Peyer's patch (tissue), 4 donors: ENCODE measurements around the gene ASCL2.

Experiments
- CTCF ChIP-seq, 6 experiments: fragments of 450-650 bp in 4 of 6; fragments of 200-600 bp in 2 of 6; sonication (generic) in 1 of 6; IDR thresholded peaks; one replicate each; pipeline ENCODE4 v1.5.1; 2017 to 2019; ENCODE audit warnings: antibody characterized with exemption in 6 of 6, mild to moderate bottlenecking in 3 of 6, moderate library complexity in 1 of 6
- POLR2A ChIP-seq, 2 donors: fragments of 450-650 bp; IDR thresholded peaks; one replicate each; pipeline ENCODE4 v1.5.1; 2017; ENCODE audit warnings: antibody characterized with exemption in 2 of 2, mild to moderate bottlenecking in 2 of 2, moderate library complexity in 2 of 2

- TF ChIP-seq CTCF (IDR thresholded peaks at IDR 0.05) (no peak), POLR2A (IDR thresholded peaks at IDR 0.05) (no peak)
Observed at GRCh38 chr11:2272228-2272945, 2.0 kb upstream of the ASCL2 start.
